ENCODE measurements around the gene GCNA. TPM values are rescaled to one million over a fixed set of nuclear protein-coding genes. Genes with fewer than 3 reads are reported as not detected.
A peak's percentile ranks its signal among the peaks of the same experiment; 100 is the strongest.

Gene GCNA
- total RNA-seq, 4 donors from 2014 or later: 0.35 to 3.1 (median 0.84) TPM

GRCh38 chrX:71533516-71533850 lies 44.8 kb upstream of the GCNA start:
- H3K4me1 ChIP-seq: peaks cover 0 to 39% (median 9%) of the 10 kb centered on the region in 3 donors
- intact Hi-C loops (cut with DNase I): no loop called here
- H3K27me3 ChIP-seq: no peaks in the 10 kb centered on the region
- H3K4me3 ChIP-seq: peak overlapping the region; percentile 64 to 76 (median 70)
- WGBS, 2 donors: 0 to 28% methylated on average over 9 to 12 of the region's 12 CpGs
- H3K36me3 ChIP-seq: peaks cover 0 to 16% (median 0%) of the 10 kb centered on the region in 3 donors
- peaks cover 0 to 6% (median 0%) of the 10 kb centered on the region in 3 donors for H3K9me3 ChIP-seq
- no peak for DNase-seq
- peak overlapping the region; percentile 89 to 93 (median 91) for H3K27ac ChIP-seq
- TF ChIP-seq POLR2A (IDR thresholded peaks at IDR 0.05) (no peak), CTCF (IDR thresholded peaks at IDR 0.05) (no peak)

- TF ChIP-seq POLR2A (IDR thresholded peaks at IDR 0.05): peak in 1 of 4 donors; percentile 50
- TF ChIP-seq CTCF (IDR thresholded peaks at IDR 0.05): no peak
- H3K27me3 ChIP-seq: no peaks in the 10 kb centered on the region
- 1 to 34% methylated on average over 19 to 31 of the region's 31 CpGs for WGBS, 2 donors
- H3K36me3 ChIP-seq: peaks cover 0 to 16% (median 0%) of the 10 kb centered on the region in 3 donors
- H3K4me3 ChIP-seq: peak overlapping the region; percentile 64 to 76 (median 70)
- DNase-seq: no peak
- H3K27ac ChIP-seq: peak overlapping the region; percentile 89 to 93 (median 91)
- H3K4me1 ChIP-seq: peaks cover 0 to 44% (median 9%) of the 10 kb centered on the region in 3 donors
- H3K9me3 ChIP-seq: peaks cover 0 to 6% (median 0%) of the 10 kb centered on the region in 3 donors
- intact Hi-C loops (cut with DNase I): no loop called here
Measured at GRCh38 chrX:71533851-71534561, 44.2 kb upstream of the GCNA start.

GRCh38 chrX:71534773-71535544 lies 43.3 kb upstream of the GCNA start:
- Histone ChIP-seq H3K9me3 (peaks cover 0 to 6% (median 0%) of the 10 kb centered on the region in 3 donors), H3K4me3 (peak overlapping the region; percentile 64 to 76 (median 70)), H3K27me3 (no peaks in the 10 kb centered on the region), H3K27ac (peak overlapping the region; percentile 89 to 93 (median 91)), H3K36me3 (peaks cover 0 to 16% (median 0%) of the 10 kb centered on the region in 3 donors), H3K4me1 (peaks cover 0 to 54% (median 9%) of the 10 kb centered on the region in 3 donors)
- WGBS, 2 donors: 2 to 25% methylated on average over 9 of the region's 9 CpGs
- no peak for DNase-seq
- TF ChIP-seq CTCF (IDR thresholded peaks at IDR 0.05) (no peak), POLR2A (IDR thresholded peaks at IDR 0.05) (no peak)
- intact Hi-C loops (cut with DNase I): no loop called here

- peak overlapping the region in 3 of 4 donors; percentile 64 to 76 (median 74) for H3K4me3 ChIP-seq
- DNase-seq: no peak
- no peaks in the 10 kb centered on the region for H3K27me3 ChIP-seq
- WGBS, 2 donors: 5 to 28% methylated on average over 4 to 5 of the region's 5 CpGs
- H3K9me3 ChIP-seq: peaks cover 0 to 6% (median 0%) of the 10 kb centered on the region in 3 donors
- peaks cover 0 to 67% (median 12%) of the 10 kb centered on the region in 3 donors for H3K4me1 ChIP-seq
- intact Hi-C loops (cut with DNase I): no loop called here
- H3K27ac ChIP-seq: peak overlapping the region in 2 of 4 donors; percentile 6 to 26
- TF ChIP-seq CTCF (IDR thresholded peaks at IDR 0.05): no peak
- TF ChIP-seq POLR2A (IDR thresholded peaks at IDR 0.05): no peak
- peaks cover 0 to 16% (median 0%) of the 10 kb centered on the region in 3 donors for H3K36me3 ChIP-seq
Measured at GRCh38 chrX:71536285-71536684, 42.0 kb upstream of the GCNA start.

- Histone ChIP-seq H3K27ac (no peak overlapping the region), H3K9me3 (peaks cover 0 to 6% (median 0%) of the 10 kb centered on the region in 3 donors), H3K4me3 (no peak overlapping the region), H3K27me3 (no peaks in the 10 kb centered on the region), H3K4me1 (peaks cover 0 to 72% (median 14%) of the 10 kb centered on the region in 3 donors), H3K36me3 (peaks cover 0 to 16% (median 0%) of the 10 kb centered on the region in 3 donors)
- DNase-seq: no peak
- 70 to 80% methylated on average over 8 to 9 of the region's 9 CpGs for WGBS, 2 donors
- intact Hi-C loops (cut with DNase I): no loop called here
- TF ChIP-seq POLR2A (IDR thresholded peaks at IDR 0.05): no peak
- TF ChIP-seq CTCF (IDR thresholded peaks at IDR 0.05): no peak
Measured at GRCh38 chrX:71537743-71538142, 40.5 kb upstream of the GCNA start.

Data from esophagus squamous epithelium (tissue), 5 donors.